ENCODE data around the gene TNPO2.
A peak's percentile ranks its signal among the peaks of the same experiment; 100 is the strongest.

TNPO2 gene

GRCh38 chr19:12757544-12758274, 34.0 kb upstream of the TNPO2 start (continued):
- TF ChIP-seq ZNF596 (tag by site-specific recombination; IDR thresholded peaks at IDR 0.05) (no peak), ZNF146 (tag by site-specific recombination; IDR thresholded peaks at IDR 0.05) (no peak), HOXA7 (CRISPR knock-in tag; IDR thresholded peaks at IDR 0.05; ENCODE audit: borderline replicate concordance) (no peak), ZNF16 (tag by site-specific recombination; IDR thresholded peaks at IDR 0.05; ENCODE audit: low read depth) (no peak), KLF10 (tag by site-specific recombination; IDR thresholded peaks at IDR 0.05) (peak; percentile 26; the same call in 1 of the 2 replicates), ZNF548 (tag by site-specific recombination; IDR thresholded peaks at IDR 0.05) (no peak), ZSCAN30 (tag by site-specific recombination; IDR thresholded peaks at IDR 0.05) (0 out of 2 replicates have a peak, but pooled peaks have one; percentile 35), PRDM2 (tag by site-specific recombination; IDR thresholded peaks at IDR 0.05; ENCODE audit: borderline replicate concordance) (no peak), ZNF660 (tag by site-specific recombination; IDR thresholded peaks at IDR 0.05) (no peak; the same call in 1 of the 2 replicates), SP2 (tag by site-specific recombination; IDR thresholded peaks at IDR 0.05) (peak; percentile 23; the same call in 1 of the 2 replicates), ZIC2 (tag by site-specific recombination; IDR thresholded peaks at IDR 0.05) (peak; percentile 42), CTCF (tag by site-specific recombination; IDR thresholded peaks at IDR 0.05) (peak; percentile 89), HOXD13 (CRISPR knock-in tag; IDR thresholded peaks at IDR 0.05; ENCODE audit: borderline replicate concordance) (no peak), ZFP3 (tag by site-specific recombination; IDR thresholded peaks at IDR 0.05; ENCODE audit: low read depth) (no peak), KLF16 (tag by site-specific recombination; IDR thresholded peaks at IDR 0.05) (no peak), ZNF561 (tag by site-specific recombination; IDR thresholded peaks at IDR 0.05; ENCODE audit: borderline replicate concordance) (peak; percentile 86), ZBTB20 (tag by site-specific recombination; IDR thresholded peaks at IDR 0.05) (peak; percentile 87), ZNF404 (tag by site-specific recombination; IDR thresholded peaks at IDR 0.05) (no peak), PRDM6 (tag by site-specific recombination; IDR thresholded peaks at IDR 0.05) (no peak), ZNF140 (tag by site-specific recombination; IDR thresholded peaks at IDR 0.05) (no peak), SP7 (tag by site-specific recombination; IDR thresholded peaks at IDR 0.05) (0 out of 2 replicates have a peak, but pooled peaks have one; percentile 16), ZNF670 (tag by site-specific recombination; IDR thresholded peaks at IDR 0.05; ENCODE audit: low read depth) (no peak), ZNF830 (tag by site-specific recombination; IDR thresholded peaks at IDR 0.05; ENCODE audit: low read depth) (no peak), ATF2 (tag by site-specific recombination; IDR thresholded peaks at IDR 0.05; ENCODE audit: low read depth) (no peak), IKZF3 (tag by site-specific recombination; IDR thresholded peaks at IDR 0.05) (peak; percentile 83), ZBTB8A (tag by site-specific recombination; IDR thresholded peaks at IDR 0.05) (peak; percentile 74), GLIS2 (tag by site-specific recombination; IDR thresholded peaks at IDR 0.05) (no peak), GLI2 (tag by site-specific recombination; IDR thresholded peaks at IDR 0.05; ENCODE audit: borderline replicate concordance, low read depth) (no peak), ZNF629 (tag by site-specific recombination; IDR thresholded peaks at IDR 0.05) (0 out of 2 replicates have a peak, but pooled peaks have one; percentile 36), ZEB2 (tag by site-specific recombination; IDR thresholded peaks at IDR 0.05) (no peak), PRDM1 (tag by site-specific recombination; IDR thresholded peaks at IDR 0.05) (no peak)
